NCI-H187 treated with DMSO at 0.1 percent for 48 hours (cell line): ENCODE measurements around the gene JOSD2.

Experiments
- DNase-seq: peaks from one replicate; lab custom pipeline; 2025; lab: John Stamatoyannopoulos, UW

Gene JOSD2

GRCh38 chr19:50493171-50493570, 17.8 kb downstream of the JOSD2 start:
- no peak for DNase-seq

DNA sequence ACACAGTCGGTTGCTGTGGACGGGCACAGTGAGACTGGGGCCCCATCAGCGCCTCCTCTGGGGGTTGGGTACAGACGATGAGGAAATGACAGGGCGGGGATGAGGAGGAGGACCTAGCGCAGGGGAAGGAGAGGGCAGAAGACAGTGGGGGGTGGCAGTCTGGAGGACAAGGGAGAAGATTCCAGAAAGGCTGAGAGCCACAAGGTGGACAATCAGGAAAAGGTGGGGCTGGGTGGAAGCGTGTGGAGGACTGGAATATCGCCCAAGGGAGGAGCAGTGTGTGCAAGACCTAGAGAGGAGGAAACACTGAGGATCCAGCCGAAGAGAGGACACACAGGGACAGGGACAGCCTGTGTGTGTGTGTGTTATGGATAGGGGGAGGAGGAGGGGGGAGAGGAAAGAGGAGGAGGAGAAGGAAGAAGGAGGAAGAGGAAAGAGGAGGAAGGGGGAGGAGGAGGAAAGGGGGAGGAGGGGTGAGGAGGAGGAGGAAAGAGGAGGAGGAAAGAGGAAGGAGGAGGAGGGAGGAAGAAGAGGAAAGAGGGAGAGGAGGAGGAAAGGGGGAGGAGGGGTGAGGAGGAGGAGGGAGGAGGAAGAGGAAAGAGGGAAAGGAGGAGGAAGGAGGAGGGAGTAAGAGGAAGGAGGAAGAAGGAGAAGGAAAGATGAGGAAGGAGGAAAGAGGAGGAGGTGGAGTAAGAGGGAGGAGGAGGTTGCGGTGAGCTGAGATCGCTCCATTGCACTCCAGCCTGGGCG, 18.5 kb downstream of the JOSD2 start:
- no peak for DNase-seq

- no peak for DNase-seq
Observed at GRCh38 chr19:50490991-50491472, 20.0 kb downstream of the JOSD2 start.

DNA sequence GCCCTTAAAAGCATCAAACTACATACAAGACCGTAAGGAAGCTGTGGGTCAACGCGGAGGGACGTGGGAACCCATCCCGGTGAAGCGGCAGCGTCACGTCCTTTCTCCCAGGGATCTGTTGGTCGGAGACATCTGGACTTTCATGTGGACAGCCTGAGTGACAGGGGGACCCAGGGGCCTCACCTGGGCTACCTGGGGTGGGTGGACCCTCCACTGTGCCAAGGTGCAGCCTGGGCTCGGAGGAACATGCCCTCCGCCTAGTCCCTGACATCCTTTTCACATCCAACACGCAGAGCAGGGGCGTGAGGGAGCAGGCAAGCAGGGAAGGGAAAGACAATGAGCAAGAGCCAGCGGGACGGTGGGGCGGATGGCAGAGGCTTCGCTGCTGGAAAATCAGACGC, 20.6 kb downstream of the JOSD2 start:
- no peak for DNase-seq

- DNase-seq, result no peak
Observed at GRCh38 chr19:50489461-50490011, 21.5 kb downstream of the JOSD2 start.

DNA sequence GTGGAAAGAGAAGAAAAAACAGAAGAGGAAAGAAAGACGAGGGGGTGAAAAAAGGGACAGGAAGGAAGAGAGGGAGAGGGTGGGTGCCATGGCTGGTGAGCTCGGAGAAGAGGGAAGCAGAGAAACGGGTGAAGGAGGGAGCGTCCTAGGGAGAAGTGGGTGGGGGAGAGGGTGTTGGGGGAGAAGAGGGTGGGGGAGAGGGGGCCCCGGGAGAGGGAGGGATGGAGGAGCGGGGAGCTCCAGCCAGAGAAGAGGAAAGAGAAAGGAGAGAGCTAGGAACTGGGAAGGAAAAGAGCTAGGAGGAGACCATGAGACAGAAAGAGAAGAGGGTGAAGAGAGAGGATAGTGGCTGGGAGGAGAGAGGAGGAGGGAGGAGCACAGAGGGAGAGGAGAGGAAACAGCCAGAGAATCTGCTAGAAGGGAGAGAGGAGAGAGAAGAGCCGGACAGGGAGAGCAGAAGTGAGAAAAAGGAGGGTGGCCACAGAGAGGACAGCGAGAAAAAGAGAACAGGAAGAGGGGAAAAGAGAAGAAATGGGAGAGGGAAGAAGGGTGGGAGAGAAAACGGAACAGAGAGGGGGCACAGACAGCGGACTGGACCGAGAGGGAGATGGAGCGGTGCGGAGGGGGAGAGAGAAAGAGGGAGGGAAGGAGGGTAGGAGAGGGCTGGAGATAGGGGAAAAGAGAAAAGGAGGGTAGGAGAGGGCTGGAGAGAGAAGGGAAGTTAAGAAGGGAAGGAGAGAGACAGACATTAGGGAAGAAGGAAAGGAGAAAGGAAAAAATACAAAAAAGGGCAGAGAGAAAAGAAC, 22.4 kb downstream of the JOSD2 start:
- DNase-seq, result no peak

- no peak for DNase-seq
Observed at GRCh38 chr19:50486823-50487515, 24.0 kb downstream of the JOSD2 start.

DNA sequence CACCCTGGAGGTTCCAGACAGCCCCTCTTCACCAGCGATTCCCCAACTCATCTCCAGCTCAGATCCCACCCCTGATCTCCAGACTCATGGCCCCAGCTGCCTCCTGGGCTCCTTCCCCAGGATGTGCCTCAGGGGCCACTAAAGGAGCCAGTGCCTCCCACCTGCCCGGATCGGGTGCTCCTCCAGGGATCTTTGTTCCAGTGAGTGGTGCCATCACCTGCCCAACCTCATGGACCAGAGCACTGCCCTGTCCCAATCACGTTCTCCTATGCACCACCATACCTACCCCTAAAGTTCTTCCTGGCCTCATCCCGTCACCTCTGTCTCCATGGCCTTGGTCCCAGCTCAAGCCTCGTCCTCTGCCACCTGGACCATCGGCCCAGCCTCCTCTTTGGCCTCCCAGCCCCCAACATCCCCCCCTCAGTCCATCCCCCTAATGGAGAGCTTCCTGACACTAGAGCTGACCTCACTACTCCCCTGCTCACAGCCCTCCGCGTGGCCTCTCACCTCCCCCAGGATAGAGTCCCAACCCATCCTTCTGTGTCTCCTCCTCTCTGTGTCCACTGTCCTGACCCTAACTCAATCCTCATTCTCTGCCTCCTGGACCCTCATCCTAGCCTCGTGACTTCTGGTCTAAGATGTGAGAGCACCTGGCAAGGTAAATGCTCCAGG, 25.6 kb downstream of the JOSD2 start:
- DNase-seq, result no peak

DNA sequence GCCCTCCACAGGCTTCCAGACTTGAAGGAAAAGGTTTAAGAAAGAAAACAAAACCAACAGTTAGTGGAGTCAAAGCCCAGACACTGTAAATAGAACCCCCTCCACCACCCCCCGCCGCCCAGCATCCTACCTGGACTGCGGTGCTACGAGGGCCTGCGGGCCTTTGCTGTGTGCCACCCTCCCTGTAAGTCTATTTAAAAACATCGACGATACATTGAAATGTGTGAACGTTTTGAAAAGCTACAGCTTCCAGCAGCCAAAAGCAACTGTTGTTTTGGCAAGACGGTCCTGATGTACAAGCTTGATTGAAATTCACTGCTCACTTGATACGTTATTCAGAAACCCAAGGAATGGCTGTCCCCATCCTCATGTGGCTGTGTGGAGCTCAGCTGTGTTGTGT, 28.1 kb downstream of the JOSD2 start:
- no peak for DNase-seq

GRCh38 chr19:50482271-50482855, 28.6 kb downstream of the JOSD2 start:
- DNase-seq, result no peak

DNA sequence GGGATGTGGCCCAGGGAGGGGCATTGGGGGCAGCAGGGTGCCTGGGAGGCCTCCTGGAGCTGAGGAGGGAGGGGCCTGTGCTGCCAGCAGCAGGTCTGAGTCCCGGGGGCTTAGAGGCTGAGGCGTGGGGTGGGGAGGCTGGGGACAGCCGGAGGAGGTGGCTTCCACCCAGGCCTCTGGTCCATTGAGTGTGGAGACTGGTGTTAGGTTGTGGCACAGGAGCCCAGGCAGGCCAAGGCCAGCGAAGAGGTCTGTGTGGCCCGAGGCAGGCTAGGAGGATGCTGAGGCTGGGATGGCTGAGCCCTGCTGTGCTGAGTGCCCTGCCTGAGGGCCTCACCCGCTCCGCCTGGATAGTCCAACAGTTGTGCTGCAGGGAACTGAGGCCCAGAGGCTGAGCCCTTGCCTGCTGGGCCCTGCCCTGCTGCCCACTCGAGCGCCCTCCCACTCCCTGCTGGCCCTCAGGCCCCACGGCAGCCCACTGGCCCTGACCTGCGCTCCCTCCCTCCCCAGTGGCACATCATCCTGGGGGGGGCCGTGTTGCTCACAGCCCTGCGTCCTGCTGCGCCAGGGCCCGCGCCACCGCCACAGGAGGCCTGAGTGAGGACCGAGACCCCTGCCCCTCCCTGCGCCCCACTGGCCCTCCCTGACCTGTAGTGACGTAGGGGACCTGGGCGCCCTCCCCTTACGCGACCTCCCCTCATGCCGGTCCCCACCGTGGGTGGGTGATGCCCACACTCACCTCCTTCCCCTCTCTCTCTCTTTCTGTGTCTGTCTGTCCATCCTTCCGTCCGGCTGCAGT, 29.4 kb downstream of the JOSD2 start:
- DNase-seq, result no peak

DNA sequence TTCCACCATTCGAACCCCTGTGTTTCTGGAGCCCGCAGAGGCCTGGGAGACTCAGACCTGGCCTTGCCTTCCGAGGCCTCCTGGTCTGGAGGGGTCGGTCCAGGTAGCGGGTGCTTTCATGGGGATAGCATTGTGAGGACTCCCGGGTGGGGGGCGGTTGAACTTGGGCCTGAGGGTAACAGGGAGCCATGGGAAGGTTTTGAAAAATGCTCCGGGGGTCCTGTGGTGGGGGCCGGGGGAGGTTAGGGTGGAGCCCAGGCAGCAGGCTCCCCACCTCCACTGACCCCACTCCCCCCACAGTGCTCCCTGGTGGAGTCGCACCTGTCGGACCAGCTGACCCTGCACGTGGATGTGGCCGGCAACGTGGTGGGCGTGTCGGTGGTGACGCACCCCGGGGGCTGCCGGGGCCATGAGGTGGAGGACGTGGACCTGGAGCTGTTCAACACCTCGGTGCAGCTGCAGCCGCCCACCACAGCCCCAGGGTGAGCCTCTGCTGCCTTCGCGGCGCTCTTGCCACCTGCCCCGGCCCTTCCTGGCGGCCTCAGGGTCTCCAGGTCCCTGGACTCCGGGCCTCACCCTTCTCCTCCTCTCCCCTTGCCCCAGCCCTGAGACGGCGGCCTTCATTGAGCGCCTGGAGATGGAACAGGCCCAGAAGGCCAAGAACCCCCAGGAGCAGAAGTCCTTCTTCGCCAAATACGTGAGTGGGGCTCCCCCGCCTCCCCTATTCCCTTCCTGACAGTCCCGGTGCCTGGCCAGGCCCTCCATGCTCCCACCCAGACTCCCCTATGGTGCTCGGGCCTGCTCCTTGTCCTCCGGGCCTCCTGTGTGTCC, 30.5 kb downstream of the JOSD2 start:
- no peak for DNase-seq

- DNase-seq, result no peak
Observed at GRCh38 chr19:50479761-50480251, 31.2 kb downstream of the JOSD2 start.

DNA sequence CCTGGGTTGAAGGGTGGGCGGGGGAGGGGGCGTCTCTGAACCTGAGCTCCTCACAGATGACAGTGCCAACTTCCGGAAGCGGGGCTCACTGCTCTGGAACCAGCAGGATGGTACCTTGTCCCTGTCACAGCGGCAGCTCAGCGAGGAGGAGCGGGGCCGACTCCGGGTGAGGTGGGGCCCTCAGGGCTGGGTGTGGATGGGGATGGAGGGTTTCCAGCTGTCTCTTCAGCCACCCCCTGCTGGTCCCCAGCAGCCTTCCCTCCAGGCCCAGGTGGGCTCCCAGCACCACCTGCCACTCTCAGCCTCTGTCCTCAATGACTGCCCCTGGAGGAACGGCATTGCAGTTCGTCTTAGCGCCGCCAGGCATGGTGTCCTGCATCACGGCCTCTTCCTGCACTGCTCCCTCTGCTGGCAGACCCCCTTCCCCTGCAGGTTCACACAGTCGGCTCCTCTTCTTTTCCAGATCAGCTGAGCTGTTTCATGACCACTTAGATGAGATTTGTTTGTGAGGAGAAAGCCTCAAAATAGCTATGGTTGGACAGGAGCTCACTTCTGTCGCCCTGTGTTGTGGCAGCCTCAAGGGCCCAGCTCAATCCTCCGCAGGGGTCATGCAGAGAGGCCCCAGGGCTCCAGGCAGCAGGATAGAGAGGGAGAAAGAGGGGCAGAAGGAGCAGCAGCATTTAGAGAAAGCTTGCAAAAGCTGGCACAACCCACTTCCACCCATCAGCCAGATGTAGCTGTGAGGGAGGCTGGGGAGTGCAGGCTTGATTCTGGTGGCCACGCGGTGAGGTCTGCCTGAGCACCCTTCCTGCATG, 31.9 kb downstream of the JOSD2 start:
- no peak for DNase-seq

DNA sequence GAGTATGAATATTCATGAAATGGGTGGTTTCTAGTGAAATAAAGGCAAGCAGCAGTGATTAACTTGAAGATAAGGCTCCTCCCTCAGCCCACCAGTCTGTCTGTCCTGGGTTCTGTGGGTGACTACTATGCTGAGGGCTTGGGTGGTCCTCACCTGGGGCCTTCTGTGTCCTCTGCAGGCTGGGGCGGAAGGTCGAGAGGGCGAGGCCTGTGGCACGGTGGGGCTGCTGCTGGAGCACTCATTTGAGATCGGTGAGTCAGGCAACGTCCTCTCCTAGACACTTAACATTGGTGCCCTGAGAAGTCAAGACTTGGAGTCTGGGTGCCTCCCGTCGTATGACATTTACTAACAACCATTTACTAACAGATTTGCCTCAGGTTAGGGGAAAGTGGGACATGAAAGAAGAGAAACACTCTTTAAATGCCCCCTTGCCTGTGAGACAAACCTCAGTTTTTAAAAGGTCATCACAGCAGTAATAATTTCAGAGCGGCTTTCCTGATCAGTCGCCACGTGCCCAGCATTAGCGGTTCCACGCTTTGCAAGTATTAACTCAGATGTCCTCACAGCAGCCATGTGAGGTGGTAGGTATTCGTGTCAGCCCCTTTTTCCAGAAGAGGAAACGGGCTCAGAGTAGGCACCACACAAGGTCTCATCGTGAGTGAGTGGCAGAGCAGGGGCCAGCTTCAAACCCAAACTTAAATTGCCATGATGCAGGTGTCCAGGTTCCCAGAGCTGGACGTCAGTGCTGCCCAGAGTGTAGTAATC, 33.1 kb downstream of the JOSD2 start:
- no peak for DNase-seq

GRCh38 chr19:50476907-50477238, 34.1 kb downstream of the JOSD2 start:
- DNase-seq, result no peak

- peak; percentile 19 for DNase-seq
Observed at GRCh38 chr19:50476224-50476906, 34.6 kb downstream of the JOSD2 start, which contains the start of the genes EMC10 and GARIN5A. Gene EMC10 (plus strand): TSS chr19:50476507. CDS start chr19:50476545, 38 bp downstream. Gene GARIN5A (minus strand): TSS chr19:50476848. CDS start chr19:50476388, 460 bp downstream.
